GM23248 (cell line): ENCODE data around the gene CIB2. TPM values are rescaled to one million over a fixed set of nuclear protein-coding genes. Genes with fewer than 3 reads are reported as not detected.

Source experiments
- DNase-seq: peaks from one replicate; pipeline ENCODE4 v3.0.0-alpha.2; 2015
- H2AFZ ChIP-seq: fragments of 200-600 bp; sonication (generic); 2 replicates; pipeline ENCODE4 v1.6.1; 2016; ENCODE audit warnings: antibody characterized with exemption
- H3F3A ChIP-seq: fragments of 200-600 bp; sonication (generic); 2 replicates; pipeline ENCODE4 v1.6.1; 2016; ENCODE audit warnings: mild to moderate bottlenecking, antibody characterized with exemption, mixed run types; ENCODE audit not compliant: insufficient read depth
- H3K27ac ChIP-seq: fragments of 200-600 bp; sonication (generic); 2 replicates; pipeline ENCODE4 v1.5.1; 2016; ENCODE audit warnings: mild to moderate bottlenecking
- H3K27me3 ChIP-seq: fragments of 200-600 bp; sonication (generic); replicated peaks from 2 replicates; pipeline ENCODE4 v1.6.1; 2016; ENCODE audit warnings: mild to moderate bottlenecking; ENCODE audit not compliant: insufficient read depth
- H3K36me3 ChIP-seq: fragments of 200-600 bp; sonication (generic); 2 replicates; pipeline ENCODE4 v1.6.1; 2016; ENCODE audit warnings: low read depth, mild to moderate bottlenecking
- H3K4me1 ChIP-seq: fragments of 200-600 bp; sonication (generic); 2 replicates; pipeline ENCODE4 v1.6.1; 2016; ENCODE audit warnings: mild to moderate bottlenecking; ENCODE audit not compliant: insufficient read depth
- H3K4me2 ChIP-seq: fragments of 200-600 bp; sonication (generic); one replicate; pipeline ENCODE4 v1.6.1; 2016; ENCODE audit warnings: mild to moderate bottlenecking; ENCODE audit not compliant: unreplicated experiment
- H3K4me3 ChIP-seq: fragments of 200-600 bp; sonication (generic); 2 replicates; pipeline ENCODE4 v1.5.1; 2016; ENCODE audit warnings: mild to moderate bottlenecking
- H3K79me2 ChIP-seq: fragments of 200-600 bp; sonication (generic); 2 replicates; pipeline ENCODE4 v1.6.1; 2016; ENCODE audit warnings: mild to moderate bottlenecking; ENCODE audit not compliant: insufficient read depth
- H3K9ac ChIP-seq: fragments of 200-600 bp; sonication (generic); 2 replicates; pipeline ENCODE4 v1.6.1; 2016; ENCODE audit warnings: mild to moderate bottlenecking
- H3K9me2 ChIP-seq: fragments of 200-600 bp; sonication (generic); 2 replicates; pipeline ENCODE4 v1.6.1; 2016; ENCODE audit warnings: mixed run types, mild to moderate bottlenecking, moderate library complexity; ENCODE audit not compliant: insufficient read depth
- H3K9me3 ChIP-seq: fragments of 200-600 bp; sonication (generic); one replicate; pipeline ENCODE4 v1.6.1; 2017; ENCODE audit warnings: low read depth
- H4K20me1 ChIP-seq: fragments of 200-600 bp; sonication (generic); 2 replicates; pipeline ENCODE4 v1.6.0; 2016; ENCODE audit not compliant: insufficient read depth
- EZH2 ChIP-seq: fragments of 200-600 bp; sonication (generic); IDR thresholded peaks from 2 replicates; pipeline ENCODE4 v1.6.1; 2018; ENCODE audit warnings: antibody characterized with exemption, mild to moderate bottlenecking; ENCODE audit not compliant: insufficient read depth, poor library complexity, severe bottlenecking
- EZH2phosphoT487 ChIP-seq: fragments of 200-600 bp; sonication (generic); IDR thresholded peaks from 2 replicates; pipeline ENCODE4 v1.6.1; 2018; ENCODE audit warnings: antibody characterized with exemption, moderate library complexity, mild to moderate bottlenecking, low read depth; ENCODE audit not compliant: insufficient read depth
- WGBS, 2 experiments: methylation state at CpG; one replicate each; pipeline ENCODE4 v1.1.6; 2015 to 2017; ENCODE audit warnings: low lambda C conversion rate in 2 of 2, low coverage in 1 of 2; ENCODE audit errors: missing lambda C conversion rate in 2 of 2; 5-methylcytosine and 5-hydroxymethylcytosine counted together
- in situ Hi-C: fragments of 300-500 bp; cut with MboI; formaldehyde crosslinking; loops from 2 replicates; pipeline ENCODE4 v1.15.0; 2020
- polyA plus RNA-seq: library from polyadenylated mRNA; unstranded; fragments of >200 nt; fragmentation: Nextera tagmentation; extraction: Ambion mirVana; gene quantifications from 2 replicates; pipeline ENCODE4 v1.2.1, GENCODE V29; 2016
- total RNA-seq: library from RNA; depleted of rRNA; stranded (reverse); fragments of >200 nt; shearing (Covaris generic); gene quantifications from 2 replicates; pipeline ENCODE4 v1.2.3, GENCODE V29; 2014

The CIB2 gene
- total and polyA plus RNA-seq, 2 experiments from 2014 or later: 2.9 to 3.4 TPM

DNA sequence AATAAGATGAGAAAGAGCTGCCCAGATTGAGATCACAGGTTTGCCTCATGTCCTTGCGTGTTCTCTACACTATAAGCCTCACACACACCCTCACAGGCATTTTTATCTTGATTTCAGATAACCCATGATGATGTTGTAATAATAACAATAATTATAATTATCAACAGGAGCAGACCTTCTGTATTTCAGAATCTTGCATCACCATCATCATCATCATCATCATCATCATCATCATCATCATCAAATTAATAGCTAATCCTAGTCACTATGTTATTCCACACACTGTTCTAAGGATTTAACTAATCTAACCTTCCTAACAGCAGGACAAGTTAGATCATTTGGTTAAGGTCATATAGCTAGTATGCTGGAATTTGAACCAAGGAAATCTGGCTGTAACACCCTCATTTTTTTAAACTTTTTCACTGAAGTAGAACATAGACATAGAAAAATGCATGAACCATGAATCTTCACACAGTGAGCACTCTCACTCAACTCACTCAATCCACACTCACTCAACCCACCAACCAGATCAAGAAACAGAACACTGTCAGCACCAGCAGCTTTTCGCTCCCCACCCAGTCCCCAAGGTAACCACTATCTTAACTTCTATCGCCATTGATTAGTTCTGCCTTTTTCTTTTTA, 40.7 kb downstream of the CIB2 start:
- DNase-seq: no peak
- no peak for TF ChIP-seq EZH2
- no peak for TF ChIP-seq EZH2phosphoT487
- Histone ChIP-seq H3K27ac (no peak overlapping the region), H2AFZ (no peak overlapping the region), H3K4me3 (no peak overlapping the region), H3K79me2 (no peaks in the 10 kb centered on the region), H3K4me2 (no peak overlapping the region), H3K9ac (no peak overlapping the region), H3K4me1 (peaks cover 21% of the 10 kb centered on the region), H4K20me1 (no peaks in the 10 kb centered on the region), H3K36me3 (no peaks in the 10 kb centered on the region), H3K9me3 (no peaks in the 10 kb centered on the region), H3K9me2 (no peaks in the 10 kb centered on the region), H3K27me3 (no peaks in the 10 kb centered on the region; the same call in 1 of the 2 replicates), H3F3A (peaks cover 6% of the 10 kb centered on the region; the same call in 1 of the 2 replicates)
- in situ Hi-C loops: no loop called here
- 94 to 97% methylated on average over 3 of the region's 3 CpGs for WGBS, 2 experiments

DNA sequence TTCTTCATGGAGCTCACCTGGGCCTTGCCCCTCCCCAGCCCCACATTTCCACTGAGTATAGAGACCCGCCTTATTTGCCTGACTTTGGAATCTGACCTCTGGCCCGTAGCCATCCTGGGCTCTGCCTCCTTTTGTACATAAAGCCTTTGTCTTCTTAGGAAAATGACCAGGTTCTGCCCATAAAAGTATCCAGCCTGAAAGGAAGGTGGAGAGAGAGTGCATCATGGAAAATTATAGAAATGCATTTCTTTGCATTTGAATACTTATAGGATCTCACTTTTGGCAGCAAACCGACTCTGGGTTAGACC, 42.5 kb downstream of the CIB2 start:
- Histone ChIP-seq H3K27ac (no peak overlapping the region), H3K9me2 (no peaks in the 10 kb centered on the region), H2AFZ (no peak overlapping the region), H4K20me1 (no peaks in the 10 kb centered on the region), H3K4me3 (no peak overlapping the region), H3F3A (peaks cover 6% of the 10 kb centered on the region; the same call in 1 of the 2 replicates), H3K36me3 (no peaks in the 10 kb centered on the region), H3K4me1 (peaks cover 29% of the 10 kb centered on the region), H3K27me3 (no peaks in the 10 kb centered on the region), H3K9me3 (no peaks in the 10 kb centered on the region), H3K9ac (no peak overlapping the region), H3K79me2 (no peaks in the 10 kb centered on the region), H3K4me2 (no peak overlapping the region)
- DNase-seq: no peak
- WGBS, 2 experiments: 60 to 64% methylated on average over 3 of the region's 3 CpGs
- TF ChIP-seq EZH2 (no peak), EZH2phosphoT487 (no peak)
- in situ Hi-C loops: no loop called here

DNA sequence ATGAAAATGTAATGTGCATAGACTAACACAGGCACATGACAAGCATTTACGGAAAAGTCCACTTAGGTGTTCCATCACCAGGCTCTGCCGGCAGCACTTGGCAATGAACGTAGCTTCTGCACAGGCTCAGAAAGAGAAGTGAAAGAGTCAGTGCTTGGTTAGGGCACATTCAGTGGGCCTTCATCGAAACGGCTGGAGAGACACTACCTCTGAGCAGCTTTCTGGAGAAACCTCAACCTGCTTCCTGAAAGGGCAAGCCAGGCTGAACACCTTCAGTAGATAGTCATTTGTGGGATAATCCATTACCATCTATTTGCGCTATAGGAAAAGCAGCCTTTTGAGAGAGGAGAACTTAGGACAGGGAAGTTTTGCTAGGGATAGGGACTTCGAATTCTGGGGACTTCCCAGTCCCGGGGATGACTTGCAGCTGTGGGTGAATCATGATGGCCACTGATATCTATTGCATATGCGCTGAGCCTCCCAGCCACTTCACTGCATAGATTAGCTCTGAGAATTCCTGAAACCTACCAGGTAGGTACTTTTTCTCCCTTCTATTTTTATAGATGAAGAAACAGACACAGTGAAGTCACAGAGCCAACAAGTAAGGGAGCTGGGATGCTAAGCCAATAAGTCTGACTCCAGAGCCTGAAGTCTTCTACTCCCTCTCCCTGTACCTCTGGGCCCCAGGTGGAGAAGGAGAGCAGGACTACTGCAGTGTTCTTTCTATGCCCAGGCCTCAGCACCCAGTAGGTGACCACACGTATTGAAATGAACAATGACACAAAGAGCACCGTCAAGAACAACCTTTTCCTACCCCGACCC, 43.1 kb downstream of the CIB2 start:
- Histone ChIP-seq H3K4me2 (no peak overlapping the region), H3K79me2 (no peaks in the 10 kb centered on the region), H3K27me3 (no peaks in the 10 kb centered on the region), H3F3A (peaks cover 4% of the 10 kb centered on the region; the same call in 1 of the 2 replicates), H3K4me3 (no peak overlapping the region), H3K4me1 (peaks cover 24% of the 10 kb centered on the region), H2AFZ (no peak overlapping the region), H3K9ac (no peak overlapping the region), H3K9me2 (no peaks in the 10 kb centered on the region), H3K36me3 (no peaks in the 10 kb centered on the region), H4K20me1 (no peaks in the 10 kb centered on the region), H3K9me3 (no peaks in the 10 kb centered on the region), H3K27ac (no peak overlapping the region)
- WGBS, 2 experiments: 89% methylated on average over 12 of the region's 12 CpGs
- no peak for DNase-seq
- TF ChIP-seq EZH2phosphoT487 (no peak), EZH2 (no peak)
- in situ Hi-C loops: no loop called here

GRCh38 chr15:78085928-78086327, 45.3 kb downstream of the CIB2 start:
- peaks cover 22% of the 10 kb centered on the region for H3K4me1 ChIP-seq
- H2AFZ ChIP-seq: peak overlapping the region; percentile 48; the same call in 1 of the 2 replicates
- peak; percentile 91 for DNase-seq
- no peaks in the 10 kb centered on the region for H3K9me3 ChIP-seq
- no peaks in the 10 kb centered on the region for H4K20me1 ChIP-seq
- H3K9me2 ChIP-seq: no peaks in the 10 kb centered on the region
- 3 to 4% methylated on average over 1 of the region's 1 CpG for WGBS, 2 experiments
- H3K79me2 ChIP-seq: no peaks in the 10 kb centered on the region
- in situ Hi-C loops: no loop called here
- H3K4me2 ChIP-seq: peak overlapping the region; percentile 26
- H3K27me3 ChIP-seq: no peaks in the 10 kb centered on the region
- H3K27ac ChIP-seq: peak overlapping the region; percentile 68
- peaks cover 4% of the 10 kb centered on the region; the same call in 1 of the 2 replicates for H3F3A ChIP-seq
- no peaks in the 10 kb centered on the region for H3K36me3 ChIP-seq
- 0 out of 2 replicates have a peak overlapping the region, but pooled peaks have one; percentile 35 for H3K9ac ChIP-seq
- TF ChIP-seq EZH2phosphoT487 (no peak), EZH2 (no peak)
- no peak overlapping the region for H3K4me3 ChIP-seq
